Common myeloid progenitor, CD34-positive (primary cell): ENCODE measurements around the gene MTSS2.

Source experiments
- CTCF ChIA-PET: fragments of 350-600 bp; sonication (Branson Sonifier 250); formaldehyde crosslinking; loops from one replicate; lab custom pipeline; 2021; ENCODE audit warnings: antibody characterized with exemption; lab: Charles Lee
- POLR2A ChIA-PET: fragments of 350-600 bp; sonication (Branson Sonifier 250); formaldehyde crosslinking; loops from one replicate; lab custom pipeline; 2021; ENCODE audit warnings: antibody characterized with exemption; lab: Charles Lee
- DNase-seq, 3 donors: peaks; one replicate each; pipeline versions ENCODE4 v3.0.0 to v3.0.0-alpha.2; 2013
- H3K27ac ChIP-seq, 2 experiments: 1 replicate in 1 of 2; 2 replicates in 1 of 2; pipeline ENCODE4 v1.7.0; 2013; ENCODE audit warnings: inconsistent platforms in 2 of 2, low read length in 2 of 2, mild to moderate bottlenecking in 2 of 2, low read depth in 1 of 2, moderate library complexity in 1 of 2; ENCODE audit not compliant: severe bottlenecking in 2 of 2, insufficient read depth in 1 of 2, poor library complexity in 1 of 2
- H3K27me3 ChIP-seq, 5 experiments: replicated peaks in 2 of 5; 1 replicate in 3 of 5; 2 replicates in 2 of 5; pipeline versions ENCODE4 v1.6.1 to v1.7.0; 2013; ENCODE audit warnings: low read length in 4 of 5, mild to moderate bottlenecking in 2 of 5, moderate library complexity in 2 of 5, inconsistent platforms in 1 of 5; ENCODE audit not compliant: insufficient read depth in 5 of 5, control insufficient read depth in 4 of 5
- H3K36me3 ChIP-seq, 4 experiments: 1 replicate in 2 of 4; 2 replicates in 2 of 4; pipeline versions ENCODE4 v1.6.1 to v1.7.0; 2013; ENCODE audit warnings: low read length in 3 of 4, control low read depth in 1 of 4, mild to moderate bottlenecking in 1 of 4; ENCODE audit not compliant: control insufficient read depth in 4 of 4, insufficient read depth in 4 of 4
- H3K4me1 ChIP-seq, 4 experiments: 1 replicate in 3 of 4; 2 replicates in 1 of 4; pipeline versions ENCODE4 v1.6.1 to v1.7.1; 2013; ENCODE audit warnings: low read length in 3 of 4, mild to moderate bottlenecking in 3 of 4, control low read depth in 1 of 4, inconsistent platforms in 1 of 4, moderate library complexity in 1 of 4; ENCODE audit not compliant: control insufficient read depth in 4 of 4, insufficient read depth in 4 of 4; ENCODE audit errors: control extremely low read depth in 1 of 4
- H3K4me3 ChIP-seq, 7 experiments: 1 replicate in 4 of 7; 2 replicates in 3 of 7; pipeline versions ENCODE4 v1.5.1 to v1.7.0; 2013; ENCODE audit warnings: mild to moderate bottlenecking in 7 of 7, low read length in 6 of 7, moderate library complexity in 6 of 7, inconsistent platforms in 2 of 7, low read depth in 2 of 7, control low read depth in 1 of 7; ENCODE audit not compliant: insufficient read depth in 4 of 7, control insufficient read depth in 1 of 7; ENCODE audit errors: extremely low read depth in 1 of 7
- H3K9me3 ChIP-seq, 5 experiments: 1 replicate in 4 of 5; 2 replicates in 1 of 5; pipeline versions ENCODE4 v1.6.1 to v1.7.1; 2013; ENCODE audit warnings: low read length in 4 of 5, mild to moderate bottlenecking in 2 of 5, inconsistent platforms in 1 of 5, low read depth in 1 of 5, moderate library complexity in 1 of 5; ENCODE audit not compliant: control insufficient read depth in 4 of 5, insufficient read depth in 2 of 5; ENCODE audit errors: control extremely low read depth in 1 of 5
- WGBS: methylation state at CpG from one replicate; pipeline ENCODE4 v1.1.5; 2013; ENCODE audit not compliant: insufficient coverage; 5-methylcytosine and 5-hydroxymethylcytosine counted together

MTSS2 gene

DNA sequence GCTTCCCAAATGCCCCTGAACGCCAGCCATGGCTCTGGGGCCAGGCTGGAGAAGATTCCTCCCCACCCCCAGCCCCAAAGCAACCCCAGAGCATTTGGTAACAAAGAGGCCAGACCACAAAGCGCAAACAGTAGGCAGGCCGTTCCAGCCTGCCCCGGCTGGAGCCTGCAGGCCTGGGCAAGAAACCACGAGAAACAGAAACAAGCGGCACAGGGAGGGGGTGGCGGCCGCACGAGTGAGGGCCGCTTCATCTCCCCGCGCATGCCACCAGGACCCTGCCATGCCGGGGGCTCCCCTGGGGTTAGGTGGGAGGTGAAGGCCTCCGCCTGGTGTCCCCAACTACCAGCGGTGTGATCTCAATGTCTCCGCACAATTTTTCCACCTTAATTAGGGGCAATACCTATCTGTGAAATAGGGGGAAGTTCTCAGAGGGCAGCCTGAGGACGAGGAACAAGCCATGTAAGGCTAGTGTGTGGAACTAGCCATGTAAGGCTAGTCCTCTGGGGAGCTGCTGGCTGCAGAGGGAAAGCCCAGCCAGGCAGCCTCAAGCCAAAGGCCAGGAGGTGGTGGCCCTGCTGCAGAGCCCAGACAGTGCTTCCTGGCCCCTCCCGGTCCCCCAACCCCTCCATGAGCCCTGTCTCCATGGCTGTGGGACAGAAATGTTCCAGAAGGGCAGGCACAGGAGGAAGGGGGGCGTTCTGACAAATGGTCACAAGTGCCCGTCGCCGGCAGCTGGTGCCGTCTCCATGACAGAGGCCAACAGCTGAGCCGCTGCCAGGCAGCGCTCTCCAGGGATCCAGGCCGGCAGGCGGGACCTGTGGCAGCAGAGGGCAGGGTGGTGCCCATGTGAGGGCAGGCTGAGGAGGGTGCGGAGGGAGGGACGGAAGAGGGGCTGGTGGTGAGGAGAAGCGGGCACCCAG lies 14.5 kb upstream of the MTSS2 start:
- ChIA-PET CTCF (interaction anchor here (1.0 kb wide), 1 partner anchor 12 kb away, joined by 3 read pairs; no protein-coding TSS in a partner anchor), POLR2A (no interaction called here)
- 56% methylated on average over 22 of the region's 30 CpGs for WGBS
- H3K36me3 ChIP-seq = peaks cover 0 to 20% (median 2%) of the 10 kb centered on the region in 4 experiments
- H3K27me3 ChIP-seq = no peaks in the 10 kb centered on the region
- H3K4me1 ChIP-seq = peaks cover 0 to 87% (median 54%) of the 10 kb centered on the region in 4 experiments
- peak in 2 of 3 donors; percentile 55 to 62 for DNase-seq
- no peak overlapping the region for H3K4me3 ChIP-seq
- no peaks in the 10 kb centered on the region for H3K9me3 ChIP-seq
- H3K27ac ChIP-seq = peak overlapping the region in 1 of 2 experiments; percentile 43

DNA sequence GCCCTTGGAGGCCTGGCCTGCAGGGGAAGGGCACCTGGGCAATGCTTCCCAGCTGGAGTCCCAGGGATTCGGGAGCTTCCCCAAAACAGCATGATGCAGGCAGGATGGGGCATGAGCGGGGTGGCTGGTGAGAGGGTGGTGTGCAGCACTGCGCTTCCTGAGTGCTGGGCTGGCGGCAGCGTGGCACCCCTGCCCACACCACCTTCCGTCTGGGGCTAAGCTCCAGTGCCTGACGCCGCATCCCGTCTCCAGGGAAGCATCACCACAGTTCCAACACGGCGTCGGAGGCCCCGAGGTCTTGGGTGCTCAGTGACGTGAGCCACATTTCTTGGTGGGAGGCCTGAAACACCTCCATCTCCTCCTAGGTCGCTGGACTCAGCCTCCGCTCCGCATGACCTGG lies 13.8 kb upstream of the MTSS2 start:
- Histone ChIP-seq H3K9me3 (no peaks in the 10 kb centered on the region), H3K4me1 (peaks cover 0 to 93% (median 61%) of the 10 kb centered on the region in 4 experiments), H3K27ac (no peak overlapping the region), H3K36me3 (peaks cover 0 to 20% (median 2%) of the 10 kb centered on the region in 4 experiments), H3K4me3 (no peak overlapping the region), H3K27me3 (no peaks in the 10 kb centered on the region)
- POLR2A ChIA-PET = no interaction called here
- CTCF ChIA-PET = no interaction called here
- no peak for DNase-seq
- 92% methylated on average over 14 of the region's 17 CpGs for WGBS

DNA sequence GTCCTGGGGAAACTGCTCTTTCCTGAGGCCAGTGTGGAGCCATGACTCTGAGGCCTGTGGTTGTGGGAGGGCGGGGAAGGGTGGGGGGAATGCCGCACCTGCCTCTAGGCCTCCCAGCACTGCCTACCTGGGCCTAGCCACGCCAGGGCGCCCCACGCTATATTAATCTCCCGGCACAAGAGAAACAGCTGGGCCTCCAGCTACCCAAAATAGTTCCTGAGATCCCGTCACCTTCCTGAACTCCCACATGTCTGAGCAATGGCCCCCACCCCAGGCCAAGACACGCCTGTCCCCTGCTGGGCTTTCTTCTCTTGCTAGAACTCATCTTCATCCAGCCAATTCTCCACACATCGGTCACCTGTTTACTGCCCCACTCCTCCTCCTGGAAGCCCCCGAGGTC lies 13.0 kb upstream of the MTSS2 start:
- no peaks in the 10 kb centered on the region for H3K27me3 ChIP-seq
- CTCF ChIA-PET = no interaction called here
- H3K36me3 ChIP-seq = peaks cover 0 to 24% (median 2%) of the 10 kb centered on the region in 4 experiments
- H3K4me1 ChIP-seq = peaks cover 0 to 99% (median 66%) of the 10 kb centered on the region in 4 experiments
- H3K9me3 ChIP-seq = no peaks in the 10 kb centered on the region
- POLR2A ChIA-PET = no interaction called here
- H3K27ac ChIP-seq = no peak overlapping the region
- DNase-seq = no peak
- WGBS = 94% methylated on average over 9 of the region's 10 CpGs
- H3K4me3 ChIP-seq = no peak overlapping the region

DNA sequence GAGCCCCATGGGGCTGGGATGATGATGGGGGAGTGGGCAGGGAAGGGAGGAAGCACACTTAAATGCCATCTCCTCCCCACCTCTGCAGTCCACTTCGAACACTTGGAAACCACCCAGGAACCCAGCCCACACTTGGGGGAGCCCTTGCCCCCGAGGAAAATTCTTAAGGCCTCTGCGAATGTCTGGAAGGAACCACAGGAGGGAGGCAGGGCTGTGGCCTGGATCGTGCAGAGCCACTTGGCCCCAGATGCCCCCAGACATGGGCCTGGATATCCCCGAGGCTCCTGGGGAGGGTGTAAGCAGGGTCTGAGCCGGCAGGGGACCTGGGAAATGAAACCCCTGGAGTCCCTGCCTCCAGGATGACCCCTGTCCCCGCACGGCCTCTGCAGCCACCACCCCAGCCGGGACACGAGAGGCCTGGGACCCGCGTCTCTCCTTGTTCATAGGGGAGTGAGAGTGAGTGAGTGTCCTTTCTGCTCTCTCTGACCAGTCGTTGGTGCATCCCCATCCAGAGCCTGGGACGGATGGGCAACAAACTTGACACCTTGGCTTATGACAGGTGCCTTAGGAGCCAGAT lies 11.8 kb upstream of the MTSS2 start:
- POLR2A ChIA-PET = no interaction called here
- no peaks in the 10 kb centered on the region for H3K27me3 ChIP-seq
- H3K27ac ChIP-seq = peak overlapping the region; percentile 64 to 73
- 74% methylated on average over 13 of the region's 14 CpGs for WGBS
- peaks cover 0 to 88% (median 66%) of the 10 kb centered on the region in 4 experiments for H3K4me1 ChIP-seq
- peaks cover 0 to 33% (median 3%) of the 10 kb centered on the region in 4 experiments for H3K36me3 ChIP-seq
- DNase-seq = peak in 2 of 3 donors; percentile 30 to 43
- H3K9me3 ChIP-seq = no peaks in the 10 kb centered on the region
- H3K4me3 ChIP-seq = peak overlapping the region in 3 of 7 experiments; percentile 5 to 33 (median 19)
- CTCF ChIA-PET = interaction anchor here (0.6 to 2.9 kb wide), 4 partner anchors 9 to 67 kb away, joined by 3 to 11 read pairs (median 3); no protein-coding TSS in a partner anchor

DNA sequence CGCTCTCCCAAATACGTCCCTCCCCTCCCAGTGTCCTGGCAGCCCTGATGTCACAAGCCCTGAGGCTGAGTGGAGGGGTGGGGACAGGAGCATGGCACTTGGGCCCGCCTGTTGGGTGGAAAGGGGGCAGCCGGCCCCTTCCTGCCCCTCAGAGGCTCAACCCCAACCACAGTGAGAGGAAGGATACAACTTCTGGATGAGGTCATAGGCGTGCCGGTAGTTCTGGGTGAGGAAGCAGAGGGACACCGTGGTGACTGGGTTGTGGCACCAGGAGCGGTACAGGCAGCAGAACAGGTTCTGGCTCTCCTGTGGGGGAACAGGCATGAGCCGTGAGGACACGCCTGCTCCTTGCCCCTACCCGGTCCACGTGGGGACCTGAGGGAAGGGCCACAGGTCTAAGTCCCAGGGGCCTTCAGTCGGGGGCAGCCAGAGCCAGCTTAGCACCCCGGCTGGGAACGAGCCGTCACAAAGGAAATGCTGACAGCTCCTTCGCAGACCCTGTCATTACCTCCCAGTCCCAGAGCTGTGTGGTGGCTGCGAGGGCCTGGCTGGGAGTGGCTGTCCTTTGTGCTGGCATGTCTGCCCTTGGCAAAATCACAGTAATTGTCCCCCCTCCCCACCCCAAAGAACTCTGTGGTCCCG lies 11.2 kb upstream of the MTSS2 start:
- H3K4me1 ChIP-seq = peaks cover 0 to 82% (median 66%) of the 10 kb centered on the region in 4 experiments
- DNase-seq = peak; percentile 88 to 98 (median 95)
- ChIA-PET CTCF (interaction anchor here (1.1 to 2.9 kb wide), 8 partner anchors 16 to 73 kb away, joined by 3 to 16 read pairs (median 4); no protein-coding TSS in a partner anchor), POLR2A (no interaction called here)
- 3% methylated on average over 14 of the region's 19 CpGs for WGBS
- H3K36me3 ChIP-seq = peaks cover 2 to 38% (median 5%) of the 10 kb centered on the region in 4 experiments
- no peaks in the 10 kb centered on the region for H3K27me3 ChIP-seq
- peak overlapping the region; percentile 64 to 73 for H3K27ac ChIP-seq
- peak overlapping the region in 4 of 7 experiments; percentile 5 to 36 (median 26) for H3K4me3 ChIP-seq
- H3K9me3 ChIP-seq = no peaks in the 10 kb centered on the region

DNA sequence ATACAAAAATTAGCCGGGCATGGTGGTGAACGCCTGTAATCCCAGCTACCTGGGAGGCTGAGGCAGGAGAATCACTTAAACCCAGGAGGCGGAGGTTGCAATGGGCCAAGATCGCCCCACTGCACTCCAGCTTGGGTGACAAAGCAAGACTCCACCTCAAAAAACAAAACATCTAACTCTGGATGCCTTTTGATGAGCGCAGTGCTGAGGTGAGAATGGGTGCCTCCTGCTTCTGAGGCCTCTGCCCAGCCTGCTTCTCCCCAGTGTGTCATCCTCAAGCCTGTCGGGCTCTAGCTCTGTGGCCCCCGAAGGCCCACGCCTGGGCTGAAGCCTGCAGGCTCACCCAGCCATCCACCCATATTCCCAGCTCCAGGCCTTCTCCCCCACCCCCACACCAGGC lies 10.5 kb upstream of the MTSS2 start:
- Histone ChIP-seq H3K4me1 (peaks cover 0 to 75% (median 65%) of the 10 kb centered on the region in 4 experiments), H3K9me3 (no peaks in the 10 kb centered on the region), H3K36me3 (peaks cover 2 to 45% (median 5%) of the 10 kb centered on the region in 4 experiments), H3K27ac (peak overlapping the region; percentile 64 to 73), H3K27me3 (no peaks in the 10 kb centered on the region), H3K4me3 (peak overlapping the region in 1 of 7 experiments; percentile 33)
- peak in 1 of 3 donors; percentile 35 for DNase-seq
- ChIA-PET POLR2A (interaction anchor here (0.6 to 1.1 kb wide), 3 partner anchors 10 to 1383 kb away, joined by 3 to 5 read pairs (median 4); partner anchors contain the start of gene MTSS2), CTCF (interaction anchor here (1.0 to 2.9 kb wide), 12 partner anchors 10 to 74 kb away, joined by 3 to 16 read pairs (median 3); no protein-coding TSS in a partner anchor)
- no CpG with 5 or more reads among the region's 8 CpGs for WGBS
